BJ (cell line): ENCODE data around the gene LGALS3BP. TPM values are rescaled to one million over a fixed set of nuclear protein-coding genes. Genes with fewer than 3 reads are reported as not detected.
A peak's percentile ranks its signal among the peaks of the same experiment; 100 is the strongest.
"Not testable (repeated sequence)": the region's sequence is repeated elsewhere in the genome, so short reads cannot be mapped to it uniquely, and the experiment has no call there.

Source experiments
- CTCF ChIA-PET: fragments of 350-600 bp; formaldehyde crosslinking; extraction: SDS; loops from one replicate; lab custom pipeline; 2021; ENCODE audit warnings: antibody characterized with exemption, inconsistent platforms; lab: Yijun Ruan, JAX
- POLR2A ChIA-PET: fragments of 300-600 bp; sonication (Branson Sonifier 250); formaldehyde crosslinking; extraction: SDS; loops from one replicate; lab custom pipeline; 2021; ENCODE audit warnings: antibody characterized with exemption; lab: Charles Lee
- DNase-seq: peaks from one replicate; pipeline ENCODE4 v3.0.0-alpha.2; 2011; ENCODE audit warnings: low read depth
- H3K27me3 ChIP-seq: 2 replicates; pipeline ENCODE4 v1.6.0; 2011; ENCODE audit warnings: low read length; ENCODE audit not compliant: control insufficient read depth, insufficient read depth
- H3K36me3 ChIP-seq: 2 replicates; pipeline ENCODE4 v1.5.1; 2011; ENCODE audit warnings: low read length; ENCODE audit not compliant: control insufficient read depth, insufficient read depth
- H3K4me3 ChIP-seq: 2 replicates; pipeline ENCODE4 v1.5.1; 2011; ENCODE audit warnings: low read depth, mild to moderate bottlenecking, control low read depth, low read length
- CTCF ChIP-seq: IDR thresholded peaks from 2 replicates; pipeline ENCODE4 v1.5.1; 2011; ENCODE audit warnings: low read depth, mild to moderate bottlenecking, control low read depth, inconsistent platforms, low read length, moderate library complexity; ENCODE audit not compliant: insufficient read depth
- polyA plus RNA-seq: library from polyadenylated mRNA; depleted of rRNA; stranded (reverse); fragments of >200 nt; gene quantifications from 2 replicates; pipeline ENCODE4 v1.2.3, GENCODE V29; 2011

Gene LGALS3BP
- polyA plus RNA-seq, 1 experiment, result 102 TPM

- Histone ChIP-seq H3K27me3 (no peaks in the 10 kb centered on the region), H3K36me3 (no peaks in the 10 kb centered on the region), H3K4me3 (no peak overlapping the region)
- ChIA-PET CTCF (interaction anchor here (1.0 to 11.5 kb wide), 8 partner anchors 11 to 371 kb away, joined by 3 to 120 read pairs (median 4); no protein-coding TSS in a partner anchor), POLR2A (no interaction called here)
- DNase-seq, result no peak
- TF ChIP-seq CTCF, result no peak
Observed at GRCh38 chr17:79022507-79022991, 42.8 kb upstream of the LGALS3BP start.

GRCh38 chr17:79021929-79022328 lies 42.2 kb upstream of the LGALS3BP start:
- POLR2A ChIA-PET, H3K4me3 ChIP-seq, DNase-seq, H3K27me3 ChIP-seq, H3K36me3 ChIP-seq: not testable (repeated sequence)
- CTCF ChIA-PET, result interaction anchor here (1.0 to 11.5 kb wide), 6 partner anchors 16 to 371 kb away, joined by 3 to 120 read pairs (median 28); no protein-coding TSS in a partner anchor

GRCh38 chr17:79020631-79021301 lies 41.0 kb upstream of the LGALS3BP start:
- Histone ChIP-seq H3K27me3 (no peaks in the 10 kb centered on the region), H3K4me3 (no peak overlapping the region), H3K36me3 (no peaks in the 10 kb centered on the region)
- TF ChIP-seq CTCF, result no peak
- no peak for DNase-seq
- ChIA-PET POLR2A (no interaction called here), CTCF (interaction anchor here (0.6 to 11.5 kb wide), 17 partner anchors 12 to 380 kb away, joined by 3 to 120 read pairs (median 4); partner anchors contain the start of gene ENGASE)

GRCh38 chr17:79019632-79020584 lies 40.2 kb upstream of the LGALS3BP start:
- Histone ChIP-seq H3K27me3 (no peaks in the 10 kb centered on the region), H3K36me3 (no peaks in the 10 kb centered on the region), H3K4me3 (no peak overlapping the region)
- DNase-seq, result no peak
- ChIA-PET POLR2A (no interaction called here), CTCF (interaction anchor here (0.5 to 11.5 kb wide), 22 partner anchors 9 to 381 kb away, joined by 3 to 120 read pairs (median 4); partner anchors contain the start of gene ENGASE)
- TF ChIP-seq CTCF, result peak; percentile 77

GRCh38 chr17:79019261-79019631 lies 39.5 kb upstream of the LGALS3BP start:
- Histone ChIP-seq H3K4me3 (no peak overlapping the region), H3K27me3 (no peaks in the 10 kb centered on the region), H3K36me3 (no peaks in the 10 kb centered on the region)
- DNase-seq, result no peak
- ChIA-PET CTCF (interaction anchor here (0.8 to 11.5 kb wide), 12 partner anchors 8 to 382 kb away, joined by 3 to 120 read pairs (median 6); no protein-coding TSS in a partner anchor), POLR2A (no interaction called here)
- TF ChIP-seq CTCF, result no peak
